Effector CD8-positive, alpha-beta T cell (primary cell): ENCODE data around the gene RPS6KA4.

Source experiments
- DNase-seq: peaks from one replicate; lab custom pipeline; 2025; lab: John Stamatoyannopoulos, UW

The RPS6KA4 gene

DNA sequence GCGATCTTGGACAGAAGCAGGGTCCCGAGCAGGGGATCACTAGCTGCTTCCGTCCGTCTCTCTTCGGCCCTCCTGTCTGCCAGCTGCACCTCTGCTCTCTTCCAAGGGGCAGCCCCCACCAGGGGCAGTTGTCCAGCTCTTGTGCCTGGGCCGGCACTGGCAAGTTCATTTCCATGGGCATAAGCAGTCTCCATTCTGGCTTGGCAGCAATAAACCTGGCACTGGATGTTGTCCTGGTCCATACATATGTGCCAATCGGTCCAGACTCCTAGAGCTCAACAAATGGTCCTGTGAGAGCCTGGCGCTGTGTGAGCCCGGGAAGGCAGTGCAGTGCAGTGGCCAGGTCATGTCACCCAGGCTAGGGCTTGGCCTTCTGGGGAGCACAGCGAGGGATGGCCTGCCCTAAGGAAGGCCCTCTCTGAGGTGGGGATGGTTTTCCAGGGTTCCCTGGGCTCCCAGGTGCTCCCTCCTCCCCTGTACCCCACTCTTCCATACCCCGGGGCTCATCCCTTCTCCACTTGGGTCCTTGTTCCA lies 60.4 kb downstream of the RPS6KA4 start:
- DNase-seq = no peak

DNA sequence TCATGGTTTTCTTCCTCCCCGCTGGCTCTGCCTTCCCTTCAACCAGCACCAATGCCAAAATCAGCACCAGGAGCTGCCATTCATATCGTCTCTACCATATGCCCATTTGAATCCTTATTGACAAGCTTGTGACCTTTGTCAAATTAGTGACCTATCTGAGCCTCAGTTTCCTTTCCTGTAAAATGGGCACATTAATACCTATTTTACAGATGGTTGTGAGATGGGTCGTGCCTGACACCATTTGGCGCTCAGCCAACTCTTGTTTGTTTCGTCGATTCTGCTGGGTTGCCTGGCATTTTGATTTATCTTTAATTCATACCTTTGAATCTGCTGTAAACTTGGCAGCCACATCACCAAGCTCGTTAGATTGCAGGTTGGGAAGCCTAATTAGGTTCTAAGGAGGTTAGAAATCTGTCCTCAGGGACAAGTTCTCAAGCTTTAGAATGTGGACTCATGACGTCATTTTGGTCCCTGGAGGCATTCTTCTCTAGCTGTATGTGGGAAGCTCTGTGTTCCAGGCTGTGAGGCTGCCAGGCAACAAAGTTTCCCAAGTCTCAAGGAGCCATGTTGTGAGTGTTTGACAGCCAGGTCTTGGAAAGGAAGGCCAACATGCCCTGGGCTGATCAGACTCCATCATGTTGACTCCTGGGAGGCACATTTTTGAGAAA lies 61.0 kb downstream of the RPS6KA4 start:
- DNase-seq = no peak
